Stimulated activated CD8-positive, alpha-beta memory T cell treated with anti-CD3 and anti-CD28 coated beads, Interleukin-4, amount 100 ng/mL, for 4 hours (primary cell): ENCODE measurements around the gene KSR1.
"Not testable (repeated sequence)": the region's sequence is repeated elsewhere in the genome, so short reads cannot be mapped to it uniquely, and the experiment has no call there.

Source experiments
- DNase-seq, 2 donors: peaks; one replicate each; pipeline ENCODE4 v3.0.0-alpha.2; 2020; ENCODE audit warnings: low read depth in 2 of 2, low spot score in 1 of 2

KSR1 gene

DNA sequence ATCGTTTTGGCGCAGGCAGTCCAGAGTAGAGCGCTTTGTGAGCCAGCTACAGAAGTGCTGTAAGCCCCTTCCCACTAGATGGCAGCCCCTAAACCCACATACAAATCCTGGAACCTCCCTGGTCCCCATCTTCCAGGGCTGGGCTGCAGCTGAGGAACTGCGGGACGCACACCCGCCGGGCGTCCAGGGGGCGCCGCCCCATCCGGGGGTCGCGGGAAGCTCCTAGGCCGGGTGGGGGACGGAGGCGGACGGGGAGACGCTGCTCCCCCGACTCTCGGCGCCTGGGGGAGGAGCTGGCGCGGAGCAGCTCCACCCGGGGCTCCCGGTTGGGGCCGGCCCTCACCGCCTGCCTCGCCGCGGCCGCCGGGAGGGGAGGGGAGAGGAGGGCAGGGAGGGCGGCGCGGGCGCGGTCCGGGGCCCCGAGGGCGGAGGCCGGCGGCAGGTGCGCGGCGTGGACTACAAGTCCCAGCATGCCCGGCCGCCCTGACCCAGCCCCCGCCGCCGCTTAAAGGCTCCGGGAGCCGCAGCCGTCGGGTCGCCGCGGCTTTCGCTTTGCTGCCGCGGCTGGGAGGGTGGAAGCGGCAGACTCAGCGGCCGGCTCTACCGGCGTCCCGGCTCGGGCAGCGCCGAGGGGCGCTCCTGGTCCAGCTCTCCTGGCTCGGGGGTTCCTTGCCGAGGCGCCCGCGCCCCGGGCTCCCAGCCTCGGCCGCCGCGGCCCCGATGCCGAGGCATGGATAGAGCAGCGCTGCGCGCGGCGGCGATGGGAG, at the start of gene KSR1:
TSS of gene KSR1 (plus strand) at position 535 of the 767 bp plus-strand sequence. CDS start at position 731, 196 bp downstream.
- DNase-seq, result peak; percentile 60 to 70

DNA sequence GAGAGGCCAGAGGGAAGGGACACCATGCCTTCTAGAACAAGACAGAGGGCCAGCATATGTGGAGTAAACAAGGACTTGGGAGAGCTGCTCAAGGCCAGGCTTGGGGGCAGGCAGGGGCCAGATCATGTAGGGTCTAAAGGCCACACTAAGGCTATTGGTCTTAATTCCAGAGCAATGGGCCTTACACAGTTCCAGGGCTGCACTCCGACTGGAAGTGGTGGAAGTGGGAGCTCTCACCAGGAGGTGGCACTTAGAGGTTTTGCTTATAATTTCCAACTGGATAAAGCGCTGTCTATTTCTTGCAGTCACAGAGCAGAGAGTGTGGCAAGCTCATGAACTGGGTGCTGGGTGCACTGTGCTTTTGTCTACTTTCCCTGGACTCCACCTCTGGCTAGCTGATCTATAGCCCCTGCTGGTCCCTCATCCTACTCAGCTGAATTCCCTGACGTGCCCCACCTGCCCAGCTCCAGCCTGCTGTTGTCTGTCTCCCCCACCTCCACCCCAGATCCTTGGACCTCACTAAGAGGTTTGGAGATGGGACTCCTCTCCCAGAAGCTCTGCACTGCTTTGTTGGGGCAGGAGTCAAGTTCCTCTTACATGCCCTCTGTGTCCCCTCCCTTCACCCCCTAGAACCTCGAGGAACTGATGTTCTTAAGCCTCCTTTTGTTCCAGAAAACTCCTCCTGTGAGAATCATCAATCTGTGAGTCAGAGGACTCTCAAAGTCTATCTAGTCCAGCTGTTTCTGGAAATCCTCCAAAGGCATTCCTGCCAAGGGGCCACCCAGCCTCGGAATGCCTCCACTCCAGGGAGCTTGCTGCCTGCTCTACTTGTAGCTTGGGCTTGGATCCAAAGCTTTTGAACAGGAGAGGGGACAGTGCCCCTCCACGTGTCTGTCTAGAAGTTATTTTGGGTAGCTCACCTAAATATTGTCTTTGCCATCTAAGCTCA, 48.1 kb upstream of the KSR1 start:
- DNase-seq, result no peak

DNA sequence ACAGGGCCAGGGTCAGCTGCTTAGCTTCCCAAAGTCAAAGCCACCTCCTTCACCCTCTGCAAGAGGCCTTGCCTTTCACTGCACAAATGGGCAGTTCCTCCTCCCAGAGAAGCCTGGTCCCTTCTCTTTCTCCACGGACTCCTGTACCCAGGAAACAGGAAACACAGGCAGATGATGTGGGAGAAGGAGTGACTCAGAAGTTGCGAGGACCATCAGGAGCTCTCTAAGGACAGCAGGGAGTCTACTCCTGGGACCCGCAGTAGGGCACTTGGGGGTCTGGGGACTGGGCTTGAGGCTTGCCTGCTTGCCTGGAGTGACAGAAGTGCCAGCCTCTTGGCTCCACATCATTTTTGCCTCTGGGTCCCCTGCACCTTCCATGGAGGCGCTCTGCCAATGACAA, 47.4 kb upstream of the KSR1 start:
- DNase-seq, result no peak

DNA sequence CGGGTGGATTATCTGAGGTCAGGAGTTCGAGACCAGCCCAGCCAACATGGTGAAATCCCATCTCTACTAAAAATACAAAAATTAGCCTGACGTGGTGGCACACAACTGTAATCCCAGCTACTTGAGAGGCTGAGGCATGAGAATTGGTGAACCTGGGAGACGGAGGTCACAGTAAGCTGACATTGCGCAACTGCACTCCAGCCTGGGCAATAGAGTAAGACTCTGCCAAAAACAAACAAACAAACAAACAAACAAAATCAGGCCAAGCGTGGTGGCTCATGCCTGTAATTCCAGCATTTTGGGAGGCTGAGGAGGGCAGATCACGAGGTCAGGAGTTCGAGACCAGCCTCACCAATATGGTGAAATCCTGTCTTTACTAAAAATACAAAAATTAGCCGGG, 44.1 kb upstream of the KSR1 start:
- DNase-seq, result not testable (repeated sequence)

DNA sequence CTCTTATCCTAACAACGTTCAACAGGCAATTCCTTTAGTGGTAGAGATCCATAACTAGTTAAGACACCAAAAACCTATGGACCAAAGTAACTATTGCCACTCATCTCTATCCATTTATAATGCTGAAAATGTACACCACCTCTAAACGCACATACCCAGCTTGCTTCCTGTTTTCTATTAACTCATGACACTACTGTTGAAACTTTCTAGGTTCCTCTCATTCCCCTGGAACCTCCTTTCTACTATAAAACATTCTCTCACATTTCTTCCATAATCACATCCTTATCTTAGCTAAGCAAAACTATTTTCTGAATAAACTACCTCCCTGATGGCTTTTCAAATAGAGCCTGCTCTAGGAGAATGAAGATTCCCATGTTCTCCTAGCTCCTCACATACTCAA, 42.9 kb upstream of the KSR1 start:
- no peak for DNase-seq

DNA sequence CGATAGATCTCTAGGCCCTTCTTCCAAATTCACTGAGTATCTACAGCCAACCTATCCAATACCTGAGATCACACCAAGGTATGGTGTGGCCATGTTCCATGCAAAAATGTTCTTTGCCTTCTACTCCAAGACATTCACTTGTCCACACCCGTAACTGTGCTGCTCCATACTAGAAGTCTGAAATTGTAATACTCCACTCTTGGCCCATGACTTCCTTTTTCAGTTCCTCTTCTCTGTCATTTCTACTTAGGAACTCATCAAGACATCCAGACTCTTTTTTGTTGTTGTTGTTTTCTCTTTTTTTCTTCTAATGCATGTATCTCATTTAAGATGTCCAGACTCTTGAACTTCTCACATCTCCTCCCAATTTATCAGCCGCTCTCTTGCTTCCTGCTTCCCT, 42.5 kb upstream of the KSR1 start:
- no peak for DNase-seq

DNA sequence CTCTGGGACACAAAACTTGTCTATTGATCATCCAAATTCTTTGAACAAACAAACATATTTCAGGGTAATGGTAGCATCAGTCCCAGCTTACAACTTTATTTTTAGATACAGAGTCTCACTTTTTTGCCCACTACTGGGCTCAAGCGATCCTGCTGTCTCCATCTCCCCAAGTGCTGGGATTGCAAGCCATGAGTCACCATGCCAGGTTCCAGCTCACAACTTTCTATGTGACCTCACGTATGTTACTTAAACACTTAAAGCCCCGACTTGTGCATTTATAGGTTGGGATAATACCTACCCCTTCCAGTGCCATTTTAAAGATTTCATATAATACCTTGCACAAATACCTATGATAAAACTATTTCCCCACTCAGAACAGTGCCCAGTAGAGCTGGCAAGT, 42.0 kb upstream of the KSR1 start:
- DNase-seq, result no peak

DNA sequence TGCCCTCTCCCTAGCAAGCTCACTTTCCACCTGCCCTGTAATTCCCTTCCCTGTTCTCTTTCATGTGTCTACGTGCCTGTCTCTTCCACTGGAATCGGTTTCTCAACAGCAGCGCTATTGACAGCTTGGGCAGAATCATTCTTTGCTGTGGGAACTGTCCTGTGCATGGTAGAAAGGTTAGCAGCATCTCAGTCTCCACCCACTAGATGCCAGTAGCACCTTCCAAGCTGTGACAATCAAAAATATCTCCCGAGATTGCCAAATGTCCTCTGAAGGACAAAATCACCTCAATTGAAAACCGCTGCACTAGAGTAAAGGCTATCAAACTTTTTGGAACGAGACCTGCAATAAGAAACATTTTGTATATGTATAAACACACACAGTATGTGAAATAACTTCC, 41.6 kb upstream of the KSR1 start:
- DNase-seq, result no peak

DNA sequence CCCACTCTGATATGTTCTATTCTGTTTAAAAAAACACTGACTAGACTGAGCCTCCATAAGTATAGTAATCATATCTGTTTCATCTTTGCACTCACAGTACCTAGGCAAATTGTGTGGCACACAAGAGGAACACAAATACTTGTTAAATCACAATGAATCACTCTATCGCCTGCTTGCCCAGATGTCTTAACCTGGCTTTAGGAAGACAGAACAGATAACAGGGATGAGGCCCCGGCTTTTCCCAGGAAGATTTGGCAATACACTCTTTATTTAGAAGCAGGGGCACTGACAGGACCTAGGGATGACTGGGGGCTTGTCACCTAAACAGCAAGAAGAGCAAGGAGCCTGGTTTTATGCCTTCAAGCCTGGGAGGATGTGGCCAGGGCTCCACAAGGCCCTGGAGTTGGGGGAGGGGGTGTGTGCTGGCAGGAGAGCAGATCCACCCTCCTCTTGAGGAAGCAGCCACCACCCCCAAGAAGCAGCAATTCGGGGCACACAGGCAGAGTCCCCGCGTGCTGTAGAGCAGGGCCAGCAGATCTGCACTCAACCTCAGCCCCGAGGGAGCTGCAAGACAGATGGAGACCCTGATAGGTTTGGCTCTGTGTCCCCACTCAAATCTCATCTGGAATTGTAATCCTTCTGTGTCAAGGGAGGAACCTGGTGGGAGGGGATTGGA, 41.0 kb upstream of the KSR1 start:
- no peak for DNase-seq

DNA sequence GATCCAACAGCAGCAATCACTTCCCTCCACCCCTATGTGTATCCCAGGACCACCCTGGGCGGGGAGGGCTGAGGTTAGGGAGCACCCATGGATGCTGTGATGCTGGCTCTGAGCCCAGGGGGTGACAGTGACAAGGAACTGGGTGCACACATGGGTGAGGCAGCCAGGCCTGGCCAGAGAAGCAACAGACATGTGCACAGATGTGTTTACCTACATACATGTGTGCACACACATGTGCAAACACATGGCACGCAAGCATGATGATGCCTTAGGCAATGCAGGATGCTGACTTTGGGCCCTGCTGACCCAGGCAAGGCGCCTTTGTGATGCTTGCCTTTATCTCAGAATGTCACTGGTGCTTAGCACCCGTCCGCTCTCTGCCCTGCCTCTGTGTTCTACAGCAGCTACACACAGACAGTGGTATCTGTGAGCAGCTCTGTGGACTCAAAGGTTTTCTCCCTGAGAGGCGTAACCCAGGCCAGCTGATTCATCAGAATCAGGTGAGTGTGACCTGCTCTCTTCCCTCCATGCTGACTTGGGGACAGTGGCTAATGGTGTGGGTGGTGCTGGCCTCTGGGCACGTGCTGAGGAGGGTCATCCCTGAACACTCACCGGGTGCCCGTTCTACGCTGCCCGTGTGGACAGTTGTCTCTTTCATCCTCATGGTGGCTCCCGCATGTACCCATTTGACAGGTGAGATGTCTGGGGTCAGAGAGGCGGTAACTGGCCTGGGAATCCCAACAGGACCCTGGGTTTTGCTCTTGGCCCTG, 38.5 kb upstream of the KSR1 start:
- DNase-seq, result no peak

DNA sequence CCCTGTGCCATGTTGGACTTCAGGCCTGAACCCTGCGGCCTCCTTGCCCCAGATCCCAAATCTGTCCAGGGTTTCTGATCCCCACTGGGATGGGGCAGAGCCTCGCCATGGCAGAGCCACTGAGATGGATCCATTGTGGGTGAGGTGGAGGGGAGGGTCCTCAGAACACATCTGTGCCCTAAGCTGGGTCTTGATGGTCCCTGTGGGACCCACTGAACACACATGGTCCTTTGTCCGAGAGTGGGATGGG, 38.0 kb upstream of the KSR1 start:
- DNase-seq, result no peak

DNA sequence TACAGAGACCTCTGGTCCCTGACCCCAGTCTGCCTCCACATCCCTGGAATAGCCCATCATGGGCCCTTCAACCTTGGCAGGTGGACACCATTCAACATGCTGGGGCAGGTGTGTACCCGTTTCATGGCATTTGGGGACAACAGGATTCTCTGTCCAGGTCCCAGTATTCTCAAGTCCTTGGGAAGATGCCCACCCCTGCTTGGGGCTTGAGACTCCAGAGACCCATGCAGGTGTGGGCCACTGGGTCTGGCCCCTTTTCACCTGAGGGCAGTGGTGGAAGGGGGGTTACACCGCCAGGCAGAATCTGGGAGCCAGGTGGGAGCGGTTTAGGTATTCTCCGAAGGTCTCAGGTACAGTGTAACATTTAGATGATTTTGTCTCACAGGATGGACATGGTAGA, 37.1 kb upstream of the KSR1 start:
- DNase-seq, result no peak

DNA sequence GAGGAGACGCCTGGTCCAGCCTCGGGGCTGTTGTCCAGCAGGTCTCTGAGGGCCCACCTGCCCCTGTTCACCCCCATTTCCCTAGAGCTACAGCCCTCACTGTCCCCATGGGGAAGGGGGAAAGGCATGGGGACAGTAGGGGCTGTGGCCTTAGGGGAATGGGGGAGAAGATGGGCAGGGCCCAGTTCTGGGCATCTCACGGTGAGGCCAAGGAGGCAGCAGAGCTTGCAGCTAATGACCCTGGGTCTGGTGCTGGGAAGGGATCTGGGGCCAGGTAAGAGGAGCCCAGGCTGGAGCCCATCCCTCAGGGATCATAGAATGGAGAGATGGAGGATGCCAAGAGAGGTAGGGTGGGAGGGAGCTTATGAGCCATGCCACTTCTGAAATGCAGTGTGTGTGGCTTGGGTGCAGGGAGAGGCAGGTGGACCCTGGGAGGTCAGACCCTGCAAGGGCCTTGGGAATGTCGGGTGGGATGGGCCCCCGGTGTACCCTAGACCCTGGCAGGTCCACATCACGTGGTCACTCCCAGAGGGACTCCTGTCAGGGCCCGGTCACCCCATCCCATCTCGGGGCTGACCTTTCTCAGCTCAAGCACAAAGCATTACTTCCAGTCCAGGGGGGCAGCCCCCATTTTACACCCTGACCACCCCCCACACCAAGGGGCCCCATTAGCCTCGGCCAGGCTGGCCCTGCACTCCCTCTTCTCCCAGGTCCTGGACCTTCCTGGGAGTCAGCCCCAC, 35.9 kb upstream of the KSR1 start:
- DNase-seq, result no peak

DNA sequence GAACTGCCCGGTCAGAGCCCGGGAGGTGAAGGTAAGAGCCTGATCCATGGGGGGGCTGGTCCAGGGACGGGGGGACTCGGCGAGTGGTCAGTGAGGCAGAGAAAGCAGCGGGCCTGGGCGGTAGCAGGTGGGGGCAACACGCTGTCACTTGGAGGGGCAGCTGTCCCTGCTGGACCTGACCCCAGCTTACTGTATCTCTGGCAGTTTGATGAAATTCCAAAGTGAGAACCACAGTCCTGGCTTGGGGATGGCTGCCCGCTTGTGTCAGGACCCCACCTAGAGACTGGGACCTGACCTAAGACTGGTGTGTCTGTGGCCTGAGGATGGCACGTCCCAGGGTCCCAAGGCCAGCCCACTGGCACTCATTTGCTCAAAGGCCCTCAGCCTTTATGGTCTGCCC, 35.1 kb upstream of the KSR1 start:
- no peak for DNase-seq

DNA sequence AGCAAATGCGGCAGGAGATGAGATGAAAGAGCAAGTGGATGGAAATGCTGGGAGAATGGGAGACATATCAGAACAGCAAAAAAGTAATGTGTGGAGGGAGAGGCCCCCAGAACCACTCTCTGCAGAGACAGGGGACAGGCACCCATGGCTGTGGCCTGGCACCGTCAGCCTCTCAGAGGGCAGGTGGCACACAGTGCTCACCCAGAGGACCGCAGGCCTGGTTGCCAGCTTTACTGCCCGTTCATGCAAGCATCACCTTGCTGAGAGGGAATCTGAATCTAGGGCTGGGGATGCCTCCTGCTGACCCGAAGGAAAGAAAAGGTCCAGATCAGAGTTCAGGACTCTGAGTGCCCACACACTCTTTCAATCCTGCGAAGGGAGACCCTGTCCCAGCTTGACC, 34.6 kb upstream of the KSR1 start:
- not testable (repeated sequence) for DNase-seq

DNA sequence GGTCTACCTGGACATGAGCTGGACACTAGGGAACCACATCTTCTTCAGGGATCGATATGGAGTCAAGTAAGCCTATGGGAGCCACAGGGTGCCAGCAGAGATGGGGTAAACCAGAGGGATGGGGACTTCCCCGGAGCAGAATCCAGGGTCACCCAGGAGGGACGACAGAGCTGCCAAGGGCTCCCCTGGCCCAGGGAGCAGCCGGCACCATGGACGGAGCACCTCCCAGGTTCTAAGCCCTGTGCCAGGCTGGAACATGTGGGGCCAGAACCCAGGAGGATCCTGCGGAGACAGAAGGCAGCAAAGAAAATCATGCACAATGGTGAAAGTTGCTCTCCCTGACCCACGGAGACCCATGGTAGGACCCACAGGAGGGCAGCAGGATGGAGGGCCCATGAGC, 33.6 kb upstream of the KSR1 start:
- no peak for DNase-seq

DNA sequence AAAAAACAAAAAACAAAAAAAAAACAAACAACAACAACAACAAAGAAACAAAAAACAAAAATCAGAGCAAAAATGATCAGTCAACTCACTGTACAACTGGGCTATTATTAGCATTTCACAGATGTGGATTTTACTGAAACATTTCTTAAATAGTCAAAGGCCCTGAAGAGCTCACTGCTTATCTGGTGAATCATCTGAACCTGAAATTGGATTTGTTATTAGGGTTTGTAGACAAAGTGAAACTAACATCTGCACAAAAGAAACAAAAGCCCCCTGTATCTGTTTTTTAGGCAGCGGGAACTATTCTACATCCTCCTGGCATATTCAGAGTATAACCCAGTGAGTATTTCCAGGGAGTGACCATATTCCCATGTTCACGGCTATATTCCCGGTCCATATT, 32.6 kb upstream of the KSR1 start:
- DNase-seq, result no peak

DNA sequence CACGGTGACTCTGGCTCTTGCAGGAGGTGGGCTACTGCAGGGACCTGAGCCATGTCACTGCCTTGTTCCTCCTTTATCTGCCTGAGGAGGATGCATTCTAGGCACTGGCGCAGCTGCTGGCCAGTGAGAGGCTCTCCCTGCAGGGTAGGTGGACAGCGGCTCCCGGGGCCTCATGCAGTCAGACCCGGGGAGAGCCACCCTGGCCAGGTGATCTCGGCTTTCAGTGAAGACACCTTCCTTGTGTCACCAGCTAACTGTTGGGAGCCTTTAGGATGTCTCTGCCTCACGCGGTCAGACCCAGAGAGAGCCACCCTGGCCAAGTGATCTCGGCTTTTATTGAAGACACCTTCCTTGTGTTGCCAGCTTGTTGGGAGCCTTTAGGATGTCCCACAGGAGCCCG, 31.7 kb upstream of the KSR1 start:
- no peak for DNase-seq

DNA sequence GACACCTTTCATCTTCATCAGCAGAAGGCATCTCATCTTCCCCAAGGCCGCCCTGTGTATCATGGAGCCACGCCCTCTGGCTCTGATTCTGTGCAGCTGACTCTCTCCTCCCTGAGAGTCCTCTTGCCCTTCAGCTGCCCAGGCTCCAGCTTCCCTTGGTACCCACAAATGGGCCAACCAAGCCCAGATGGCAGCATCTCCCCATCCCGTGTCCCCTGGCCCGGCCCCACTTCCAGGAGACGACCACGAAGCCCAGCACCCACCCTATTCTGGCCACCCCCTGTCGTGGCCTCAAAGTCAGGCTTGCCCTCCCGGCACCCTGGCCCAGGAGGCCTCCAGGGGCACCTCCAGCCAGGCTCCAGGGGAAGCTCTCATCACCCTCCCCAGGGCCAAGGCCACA, 31.3 kb upstream of the KSR1 start:
- no peak for DNase-seq

DNA sequence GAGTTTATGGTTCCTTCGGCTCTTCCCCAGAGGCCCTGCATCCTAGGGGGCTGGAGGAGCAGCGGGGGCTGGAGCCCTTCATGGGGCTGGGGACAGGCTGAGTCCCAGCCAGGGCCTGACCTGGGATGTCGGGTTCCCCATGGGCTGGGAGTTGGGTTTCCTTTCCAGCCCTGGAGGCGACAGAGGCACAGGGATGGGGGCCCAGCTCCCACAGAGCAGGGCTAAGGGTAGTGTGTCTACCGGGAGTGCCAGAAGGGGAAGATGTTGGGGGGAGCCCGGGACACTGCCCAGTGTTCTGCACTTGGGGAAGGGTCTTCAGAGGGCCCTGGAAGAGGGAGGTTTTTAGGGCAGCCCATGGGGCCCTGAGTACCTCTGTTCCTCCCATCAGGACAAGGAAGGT, 30.7 kb upstream of the KSR1 start:
- DNase-seq, result not testable (repeated sequence)

DNA sequence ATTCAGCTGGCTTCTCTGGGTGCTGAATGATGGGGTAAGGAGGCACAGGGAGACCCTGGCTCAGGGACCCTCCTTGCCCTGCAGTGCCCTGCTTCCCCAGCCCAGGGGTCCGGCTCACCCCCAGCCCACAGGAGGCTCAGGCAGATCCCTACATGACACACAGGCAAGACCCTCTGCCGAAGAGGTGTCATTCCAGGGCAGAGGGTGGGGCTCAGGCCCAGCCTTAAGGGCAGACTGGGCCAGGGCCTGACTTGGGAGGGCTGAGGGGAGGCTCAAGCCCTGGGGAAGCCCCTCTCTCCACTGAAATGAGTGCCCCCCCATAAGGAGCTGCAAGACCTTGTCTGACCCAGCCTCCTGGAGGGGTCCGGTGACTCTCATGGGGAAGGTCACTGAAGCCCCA, 30.3 kb upstream of the KSR1 start:
- DNase-seq, result no peak
